A673 (cell line): ENCODE measurements around the gene NTNG2. TPM values are rescaled to one million over a fixed set of nuclear protein-coding genes. Genes with fewer than 3 reads are reported as not detected.

Experiments
- BruUV-seq: library from RNA; stranded (reverse); fragments of 400-500 nt; replicated peaks from 2 replicates; lab custom pipeline; 2021; lab: Mats Ljungman, UMichigan
- CTCF ChIA-PET: fragments of 300-600 bp; sonication (Branson Sonifier 250); formaldehyde crosslinking; loops from one replicate; lab custom pipeline; 2022; ENCODE audit warnings: antibody characterized with exemption; lab: Charles Lee
- POLR2A ChIA-PET: fragments of 300-600 bp; sonication (Branson Sonifier 250); formaldehyde crosslinking; loops from one replicate; lab custom pipeline; 2022; ENCODE audit warnings: antibody characterized with exemption; ENCODE audit not compliant: low non-redundant PET; lab: Charles Lee
- DNase-seq: peaks from one replicate; pipeline ENCODE4 v3.0.0-alpha.2; 2015; ENCODE audit warnings: low spot score
- H3K27ac ChIP-seq: fragments of 200-600 bp; sonication (generic); 2 replicates; pipeline ENCODE4 v1.5.1; 2016; ENCODE audit warnings: mixed run types, low read depth, mild to moderate bottlenecking, mixed read lengths, antibody characterized with exemption, low read length; ENCODE audit not compliant: poor library complexity, severe bottlenecking
- H3K27me3 ChIP-seq: fragments of 200-600 bp; sonication (generic); replicated peaks from 2 replicates; pipeline ENCODE4 v1.6.1; 2017; ENCODE audit warnings: mixed run types, low read depth, mild to moderate bottlenecking, mixed read lengths, antibody characterized with exemption, low read length; ENCODE audit not compliant: insufficient read depth, poor library complexity
- H3K36me3 ChIP-seq: fragments of 200-600 bp; sonication (generic); 2 replicates; pipeline ENCODE4 v1.6.1; 2016; ENCODE audit warnings: mixed run types, mild to moderate bottlenecking, mixed read lengths, antibody characterized with exemption, low read length; ENCODE audit not compliant: insufficient read depth, poor library complexity, severe bottlenecking
- H3K4me1 ChIP-seq: fragments of 200-600 bp; sonication (generic); 2 replicates; pipeline ENCODE4 v1.6.1; 2017; ENCODE audit warnings: mixed run types, mild to moderate bottlenecking, mixed read lengths, antibody characterized with exemption, low read length; ENCODE audit not compliant: insufficient read depth, poor library complexity, severe bottlenecking
- H3K4me3 ChIP-seq: fragments of 200-600 bp; sonication (generic); 2 replicates; pipeline ENCODE4 v1.5.1; 2016; ENCODE audit warnings: low read depth, mixed run types, mild to moderate bottlenecking, mixed read lengths, low read length; ENCODE audit not compliant: poor library complexity, severe bottlenecking
- H3K9me3 ChIP-seq: fragments of 200-600 bp; sonication (generic); 2 replicates; pipeline ENCODE4 v1.6.1; 2016; ENCODE audit warnings: mixed run types, low read depth, mild to moderate bottlenecking, mixed read lengths, antibody characterized with exemption, low read length; ENCODE audit not compliant: poor library complexity, severe bottlenecking
- CTCF ChIP-seq: fragments of 300-800, 200-600 bp; sonication (generic); conservative IDR thresholded peaks from 2 replicates; pipeline ENCODE4 v1.5.1; 2017; ENCODE audit warnings: low read depth, mild to moderate bottlenecking, antibody characterized with exemption, low read length, moderate library complexity, mixed read lengths
- EZH2 ChIP-seq: fragments of 200-600 bp; sonication (generic); IDR thresholded peaks from 2 replicates; pipeline ENCODE4 v1.6.1; 2017; ENCODE audit warnings: borderline replicate concordance, low read depth, mild to moderate bottlenecking, mixed read lengths, antibody characterized with exemption, low read length; ENCODE audit not compliant: poor library complexity, severe bottlenecking
- intact Hi-C: fragments of 100-400 bp; cut with micrococcal nuclease; formaldehyde crosslinking; loops from one replicate; pipeline ENCODE4 v1.10.0; 2022; ENCODE audit not compliant: unreplicated experiment
- total RNA-seq: library from RNA; stranded (reverse); gene quantifications from 2 replicates; pipeline ENCODE4 v1.2.3, GENCODE V29; 2021

Gene NTNG2
- total RNA-seq, 1 experiment from 2014 or later, result 1.5 TPM

GRCh38 chr9:132136151-132136780 lies 25.6 kb upstream of the NTNG2 start:
- Histone ChIP-seq H3K4me3 (no peak overlapping the region), H3K36me3 (no peaks in the 10 kb centered on the region), H3K4me1 (no peaks in the 10 kb centered on the region), H3K9me3 (no peaks in the 10 kb centered on the region), H3K27me3 (peaks cover 55% of the 10 kb centered on the region), H3K27ac (no peak overlapping the region)
- ChIA-PET POLR2A (no interaction called here), CTCF (no interaction called here)
- BruUV-seq, result no TSS peak
- intact Hi-C loops, result no loop called here
- TF ChIP-seq EZH2 (no peak), CTCF (no peak)
- DNase-seq, result no peak

- no peak for DNase-seq
- H3K36me3 ChIP-seq, result no peaks in the 10 kb centered on the region
- no peak for TF ChIP-seq CTCF
- TF ChIP-seq EZH2, result peak; percentile 45
- peak overlapping the region; percentile 14 for H3K4me3 ChIP-seq
- H3K27ac ChIP-seq, result no peak overlapping the region
- ChIA-PET POLR2A (interaction anchor here (0.6 kb wide), 1 partner anchor 1017 kb away, joined by 11 read pairs; no protein-coding TSS in a partner anchor), CTCF (no interaction called here)
- peaks cover 55% of the 10 kb centered on the region for H3K27me3 ChIP-seq
- H3K4me1 ChIP-seq, result peaks cover 3% of the 10 kb centered on the region
- H3K9me3 ChIP-seq, result no peaks in the 10 kb centered on the region
- intact Hi-C loops, result no loop called here
- no TSS peak for BruUV-seq
These were observed 20.4 kb upstream of the NTNG2 start for GRCh38 chr9:132141344-132141947.

DNA sequence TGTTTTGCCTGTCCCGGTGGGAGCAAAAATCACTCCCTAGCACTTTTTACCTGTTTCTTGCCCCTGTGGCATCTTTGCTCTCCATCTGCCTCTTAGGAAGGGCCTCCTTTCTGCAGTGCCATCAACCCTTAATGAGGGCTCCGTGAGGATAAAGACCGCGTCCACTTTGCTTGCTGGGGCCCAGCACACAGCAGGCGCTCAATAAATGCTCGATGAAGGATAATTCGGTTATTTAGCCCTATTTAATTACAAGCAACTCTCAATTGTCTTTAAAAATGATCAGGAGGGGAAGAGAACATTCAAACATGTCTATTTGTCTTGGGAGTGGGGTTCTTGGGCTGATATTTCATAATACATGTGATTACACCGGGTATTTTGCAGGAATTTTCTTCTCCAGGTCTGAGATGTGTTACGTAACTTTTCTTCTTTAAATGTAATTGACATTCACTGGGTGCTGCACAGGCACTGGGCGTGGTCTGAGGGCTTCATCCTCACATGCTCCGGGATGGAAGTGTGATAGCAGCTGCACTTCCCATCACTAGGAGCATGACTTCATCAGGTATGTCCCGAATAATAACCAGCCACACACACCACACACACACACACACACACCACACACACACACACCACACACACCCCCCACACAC lies 19.8 kb upstream of the NTNG2 start:
- CTCF ChIA-PET, result no interaction called here
- Histone ChIP-seq H3K27ac (no peak overlapping the region), H3K4me3 (no peak overlapping the region), H3K4me1 (peaks cover 3% of the 10 kb centered on the region), H3K27me3 (peaks cover 55% of the 10 kb centered on the region), H3K9me3 (no peaks in the 10 kb centered on the region), H3K36me3 (no peaks in the 10 kb centered on the region)
- TF ChIP-seq EZH2 (no peak), CTCF (no peak)
- intact Hi-C loops, result no loop called here
- BruUV-seq, result no TSS peak
- DNase-seq, result peak; percentile 43
- POLR2A ChIA-PET, result no interaction called here
